H1 (cell line): ENCODE results near the gene SLC9C1. TPM values are rescaled to one million over a fixed set of nuclear protein-coding genes. Genes with fewer than 3 reads are reported as not detected.

Source experiments
- CTCF ChIA-PET: fragments of 300-600 bp; sonication (Branson Sonifier 250); formaldehyde crosslinking; loops from one replicate; lab custom pipeline; 2021; ENCODE audit not compliant: partially characterized antibody; lab: Charles Lee
- POLR2A ChIA-PET: fragments of 300-600 bp; sonication (Branson Sonifier 250); formaldehyde crosslinking; loops from one replicate; lab custom pipeline; 2021; ENCODE audit warnings: inconsistent platforms; ENCODE audit not compliant: partially characterized antibody; lab: Charles Lee
- DNase-seq, 2 experiments: peaks; one replicate each; pipeline versions ENCODE4 v3.0.0 to v3.0.0-alpha.2; 2010 to 2022; ENCODE audit warnings: low spot score in 2 of 2, low read depth in 1 of 2, mixed read lengths in 1 of 2
- FAIRE-seq: peaks from 2 replicates; lab custom pipeline; 2011; peaks lifted over from hg19 to GRCh38; lab: Jason Lieb, UNC
- H2AFZ ChIP-seq: 2 replicates; pipeline ENCODE4 v1.8.1; 2012; ENCODE audit warnings: low read length, inconsistent platforms
- H2AK5ac ChIP-seq: 2 replicates; pipeline ENCODE4 v1.6.1; 2013; ENCODE audit warnings: low read depth, low read length
- H2BK120ac ChIP-seq: replicated peaks from 2 replicates; pipeline ENCODE3; 2013; ENCODE audit warnings: low read depth, low read length, inconsistent platforms
- H2BK12ac ChIP-seq: 2 replicates; pipeline ENCODE4 v1.6.1; 2013; ENCODE audit warnings: low read depth, low read length
- H2BK15ac ChIP-seq: 2 replicates; pipeline ENCODE4 v1.6.1; 2013; ENCODE audit warnings: low read length
- H2BK20ac ChIP-seq: 2 replicates; pipeline ENCODE4 v1.6.1; 2013; ENCODE audit warnings: low read length
- H2BK5ac ChIP-seq: 2 replicates; pipeline ENCODE4 v1.6.1; 2013; ENCODE audit warnings: low read depth, low read length
- H3K14ac ChIP-seq: 2 replicates; pipeline ENCODE4 v1.6.1; 2013; ENCODE audit warnings: inconsistent platforms; ENCODE audit not compliant: insufficient read length
- H3K18ac ChIP-seq: 2 replicates; pipeline ENCODE4 v1.6.1; 2013; ENCODE audit warnings: low read length; ENCODE audit errors: extremely low read depth
- H3K23ac ChIP-seq: 2 replicates; pipeline ENCODE4 v1.6.1; 2013; ENCODE audit warnings: inconsistent platforms; ENCODE audit not compliant: insufficient read length
- H3K23me2 ChIP-seq: 2 replicates; pipeline ENCODE4 v1.6.1; 2013; ENCODE audit warnings: low read depth, low read length
- H3K27ac ChIP-seq: 2 replicates; pipeline ENCODE4 v1.6.1; 2011; ENCODE audit warnings: low read depth, low read length, inconsistent platforms
- H3K27me3 ChIP-seq, 4 experiments: replicated peaks in 1 of 4; 1 replicate in 1 of 4; 2 replicates in 3 of 4; pipeline versions ENCODE4 v1.6.1 to v1.8.1; 2011 to 2013; ENCODE audit warnings: low read length in 3 of 4, mild to moderate bottlenecking in 3 of 4, inconsistent platforms in 2 of 4, mixed read lengths in 2 of 4, moderate library complexity in 1 of 4; ENCODE audit not compliant: control insufficient read depth in 3 of 4, insufficient read depth in 3 of 4; ENCODE audit errors: extremely low read depth in 1 of 4
- H3K36me3 ChIP-seq, 4 experiments: 2 replicates each; pipeline versions ENCODE4 v1.6.1 to v1.8.1; 2011 to 2013; ENCODE audit warnings: mild to moderate bottlenecking in 4 of 4, low read length in 3 of 4, moderate library complexity in 2 of 4, control low read depth in 1 of 4, inconsistent platforms in 1 of 4; ENCODE audit not compliant: insufficient read depth in 4 of 4, control insufficient read depth in 2 of 4
- H3K4ac ChIP-seq: replicated peaks from 2 replicates; pipeline ENCODE3; 2013; ENCODE audit warnings: low read length, low read depth, mixed read lengths, inconsistent platforms; ENCODE audit not compliant: insufficient read length
- H3K4me1 ChIP-seq, 4 experiments: replicated peaks in 1 of 4; 1 replicate in 1 of 4; 2 replicates in 3 of 4; pipeline versions ENCODE4 v1.6.1 to v1.8.1; 2011 to 2013; ENCODE audit warnings: low read length in 3 of 4, inconsistent platforms in 2 of 4, mixed read lengths in 1 of 4; ENCODE audit not compliant: insufficient read depth in 4 of 4, control insufficient read depth in 3 of 4
- H3K4me2 ChIP-seq, 2 experiments: 2 replicates each; pipeline versions ENCODE4 v1.6.1 to v1.8.1; 2011 to 2013; ENCODE audit warnings: low read depth in 2 of 2, low read length in 2 of 2, control low read depth in 1 of 2, inconsistent platforms in 1 of 2, mild to moderate bottlenecking in 1 of 2; ENCODE audit not compliant: insufficient read depth in 1 of 2
- H3K4me3 ChIP-seq, 4 experiments: fragments of 200-600, 300-600 bp in 1 of 4; sonication (generic), shearing (Covaris generic), sonication (Bioruptor Twin) in 1 of 4; 2 replicates each; pipeline versions ENCODE4 v1.5.1 to v1.8.1; 2011 to 2016; ENCODE audit warnings: low read length in 4 of 4, low read depth in 3 of 4, control low read depth in 2 of 4, inconsistent platforms in 2 of 4, mild to moderate bottlenecking in 2 of 4, mixed read lengths in 1 of 4, moderate library complexity in 1 of 4; ENCODE audit not compliant: insufficient read depth in 2 of 4; ENCODE audit errors: extremely low read depth in 1 of 4
- H3K56ac ChIP-seq: replicated peaks from 2 replicates; pipeline ENCODE3; 2013; ENCODE audit warnings: low read depth, mild to moderate bottlenecking, mixed read lengths, low read length, inconsistent platforms; ENCODE audit not compliant: insufficient read length
- H3K79me1 ChIP-seq: 2 replicates; pipeline ENCODE4 v1.6.1; 2013; ENCODE audit warnings: low read depth, low read length, control low read depth
- H3K79me2 ChIP-seq, 2 experiments: 2 replicates each; pipeline versions ENCODE4 v1.6.1 to v1.8.1; 2012 to 2013; ENCODE audit warnings: low read length in 2 of 2, mild to moderate bottlenecking in 2 of 2, inconsistent platforms in 1 of 2; ENCODE audit not compliant: insufficient read depth in 2 of 2, control insufficient read depth in 1 of 2
- H3K9ac ChIP-seq, 4 experiments: replicated peaks in 1 of 4; 1 replicate in 1 of 4; 2 replicates in 3 of 4; pipeline versions ENCODE4 v1.6.1 to v1.8.1; 2011 to 2013; ENCODE audit warnings: low read depth in 3 of 4, low read length in 3 of 4, control low read depth in 2 of 4, mild to moderate bottlenecking in 2 of 4, moderate library complexity in 2 of 4, inconsistent platforms in 1 of 4; ENCODE audit errors: extremely low read depth in 1 of 4
- H3K9me3 ChIP-seq, 2 experiments: 2 replicates each; pipeline versions ENCODE4 v1.6.1 to v1.8.1; 2012 to 2013; ENCODE audit warnings: mild to moderate bottlenecking in 2 of 2, moderate library complexity in 2 of 2, control low read depth in 1 of 2, inconsistent platforms in 1 of 2, low read depth in 1 of 2, low read length in 1 of 2, mixed read lengths in 1 of 2; ENCODE audit not compliant: insufficient read depth in 2 of 2
- H4K20me1 ChIP-seq, 2 experiments: replicated peaks in 1 of 2; 2 replicates each; pipeline versions ENCODE3 to v1.8.1; 2011 to 2013; ENCODE audit warnings: inconsistent platforms in 2 of 2, low read length in 2 of 2, mild to moderate bottlenecking in 1 of 2; ENCODE audit not compliant: insufficient read depth in 2 of 2, control insufficient read depth in 1 of 2
- H4K5ac ChIP-seq: 2 replicates; pipeline ENCODE4 v1.6.1; 2013; ENCODE audit warnings: low read length, low read depth, mixed read lengths, inconsistent platforms; ENCODE audit not compliant: insufficient read length
- H4K8ac ChIP-seq: 2 replicates; pipeline ENCODE4 v1.8.0; 2013; ENCODE audit warnings: mild to moderate bottlenecking, moderate library complexity, low read length, inconsistent platforms; ENCODE audit not compliant: insufficient read depth; ENCODE audit errors: extremely low read depth
- H4K91ac ChIP-seq: replicated peaks from 2 replicates; pipeline ENCODE3; 2013; ENCODE audit warnings: low read length, mixed read lengths, inconsistent platforms; ENCODE audit not compliant: insufficient read length
- RAD21 ChIP-seq, 2 experiments: IDR thresholded peaks in 1 of 2; conservative IDR thresholded peaks in 1 of 2; 2 replicates each; pipeline ENCODE4 v1.6.1; 2011; ENCODE audit warnings: low read depth in 2 of 2, low read length in 2 of 2, improper control_type of control experiment in 1 of 2, inconsistent platforms in 1 of 2, mild to moderate bottlenecking in 1 of 2, moderate library complexity in 1 of 2
- TCF12 ChIP-seq: IDR thresholded peaks from 2 replicates; pipeline ENCODE4 v1.6.1; 2011; ENCODE audit warnings: low read depth, mild to moderate bottlenecking, low read length
- WGBS, 2 experiments: shearing (Covaris generic) in 1 of 2; methylation state at CpG; one replicate each; pipeline versions ENCODE4 v1.1.6 to v1.1.7; 2013 to 2015; ENCODE audit warnings: low lambda C conversion rate in 2 of 2, mixed read lengths in 2 of 2, inconsistent platforms in 1 of 2, low coverage in 1 of 2, missing lambda C conversion rate in 1 of 2; ENCODE audit not compliant: insufficient replicate concordance in 2 of 2, insufficient coverage in 1 of 2, insufficient read length in 1 of 2; ENCODE audit errors: extremely low coverage in 1 of 2, missing lambda C conversion rate in 1 of 2; 5-methylcytosine and 5-hydroxymethylcytosine counted together
- polyA plus RNA-seq, 7 experiments: library from polyadenylated mRNA; depleted of rRNA in 3 of 7; stranded (reverse) in 5 of 7; unstranded in 2 of 7; fragments of >200 nt in 5 of 7; fragments of 200-250 nt in 2 of 7; gene quantifications; 1 replicate in 5 of 7; 2 replicates in 1 of 7; 4 replicates in 1 of 7; pipeline versions ENCODE4 v1.2.1 to v1.2.3, GENCODE V29; 2011 to 2013; ENCODE audit warnings: missing spikeins in 2 of 7, mixed read lengths in 2 of 7
- total RNA-seq: library from RNA; stranded (reverse); fragmentation: NEBNext Ultra II Directional; extraction: Animal tissue kit (Norgen Biotek cat#: 25700); gene quantifications from 2 replicates; pipeline ENCODE4 v1.2.1, GENCODE V29; 2021
- TF ChIP-seq, protein P1 (sequence below), 3 experiments: IDR thresholded peaks; 1 replicate in 2 of 3; 2 replicates in 1 of 3; pipeline versions ENCODE4 v1.5.1 to v1.6.1; 2011; ENCODE audit warnings: low read length in 3 of 3, mild to moderate bottlenecking in 3 of 3, inconsistent platforms in 2 of 3, low read depth in 1 of 3, moderate library complexity in 1 of 3; ENCODE audit not compliant: insufficient read depth in 1 of 3; ENCODE audit errors: control extremely low read depth in 1 of 3
- TF ChIP-seq, protein P2 (sequence below): IDR thresholded peaks from 2 replicates; pipeline ENCODE4 v1.6.1; 2012; ENCODE audit warnings: low read length, inconsistent platforms

SLC9C1 gene
- total and polyA plus RNA-seq, 2 of the 8 experiments (the other 6 are each of a cell fraction or from before 2014, with no cell fraction given), result 0.15 to 0.24 TPM

DNA sequence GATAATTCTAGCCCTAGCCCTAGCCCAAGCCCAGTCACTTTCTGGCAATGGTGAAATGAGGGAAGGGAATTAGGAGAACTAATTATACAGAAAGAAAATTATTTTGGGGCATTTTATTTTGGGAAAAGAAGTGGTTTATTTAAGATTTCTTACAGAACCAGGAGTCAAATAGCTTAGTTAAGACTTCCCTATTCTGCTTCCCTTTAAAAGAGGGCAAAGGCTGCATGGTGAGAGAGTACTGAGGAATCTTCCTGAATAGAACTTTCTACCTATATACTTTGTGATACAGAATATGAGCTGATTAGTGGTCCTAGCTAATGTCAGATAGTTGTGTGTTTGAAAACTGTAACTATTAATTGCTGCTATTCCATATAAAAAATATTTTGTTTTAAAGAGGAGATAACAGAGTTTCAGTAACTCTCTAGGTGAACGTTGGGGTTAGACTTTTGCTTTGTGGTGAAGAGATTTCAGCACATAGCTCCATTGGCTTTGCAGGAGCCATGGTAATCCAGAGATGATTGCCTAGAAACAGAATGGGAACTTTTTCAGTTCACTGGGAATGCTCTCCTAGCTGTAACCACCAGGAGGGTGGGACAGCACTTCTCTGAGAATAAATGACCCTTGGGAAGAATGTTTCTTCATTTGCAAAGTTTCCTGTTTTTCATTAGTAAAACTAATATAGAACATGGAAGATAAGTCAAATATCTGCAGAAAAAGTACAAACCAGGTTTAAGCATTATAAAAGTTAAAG is 155.6 kb downstream of the SLC9C1 start:
- Histone ChIP-seq H3K9ac (no peak overlapping the region), H3K23ac (no peak overlapping the region), H3K27me3 (no peaks in the 10 kb centered on the region), H3K4me3 (no peak overlapping the region), H2BK5ac (no peak overlapping the region), H2AFZ (no peak overlapping the region), H3K4me1 (peaks cover 1 to 8% (median 3%) of the 10 kb centered on the region in 4 experiments; a peak in 4 of 7 replicates), H3K14ac (no peak overlapping the region), H3K18ac (no peak overlapping the region), H3K36me3 (no peaks in the 10 kb centered on the region), H3K79me1 (no peaks in the 10 kb centered on the region), H3K56ac (no peak overlapping the region), H3K9me3 (no peaks in the 10 kb centered on the region), H2BK120ac (no peak overlapping the region), H4K5ac (no peak overlapping the region), H2BK20ac (no peak overlapping the region), H2AK5ac (no peak overlapping the region), H2BK15ac (no peak overlapping the region), H3K4ac (no peak overlapping the region), H3K27ac (no peak overlapping the region), H4K20me1 (no peaks in the 10 kb centered on the region), H4K8ac (no peak overlapping the region), H3K23me2 (no peaks in the 10 kb centered on the region), H3K4me2 (no peak overlapping the region), H2BK12ac (no peak overlapping the region), H3K79me2 (no peaks in the 10 kb centered on the region), H4K91ac (no peak overlapping the region)
- FAIRE-seq (no peak), DNase-seq (no peak)
- TF ChIP-seq TCF12 (no peak), RAD21 (IDR thresholded peaks at IDR 0.05 in 1 of 2, conservative IDR thresholded peaks at IDR 0.05 in 1 of 2; ENCODE audit: low read depth in 2 of 2, low read length in 2 of 2) (0 out of 4 replicates have a peak, but pooled peaks of 1 of the 2 experiments have one; percentile 14)
- TF ChIP-seq, protein P1, sequence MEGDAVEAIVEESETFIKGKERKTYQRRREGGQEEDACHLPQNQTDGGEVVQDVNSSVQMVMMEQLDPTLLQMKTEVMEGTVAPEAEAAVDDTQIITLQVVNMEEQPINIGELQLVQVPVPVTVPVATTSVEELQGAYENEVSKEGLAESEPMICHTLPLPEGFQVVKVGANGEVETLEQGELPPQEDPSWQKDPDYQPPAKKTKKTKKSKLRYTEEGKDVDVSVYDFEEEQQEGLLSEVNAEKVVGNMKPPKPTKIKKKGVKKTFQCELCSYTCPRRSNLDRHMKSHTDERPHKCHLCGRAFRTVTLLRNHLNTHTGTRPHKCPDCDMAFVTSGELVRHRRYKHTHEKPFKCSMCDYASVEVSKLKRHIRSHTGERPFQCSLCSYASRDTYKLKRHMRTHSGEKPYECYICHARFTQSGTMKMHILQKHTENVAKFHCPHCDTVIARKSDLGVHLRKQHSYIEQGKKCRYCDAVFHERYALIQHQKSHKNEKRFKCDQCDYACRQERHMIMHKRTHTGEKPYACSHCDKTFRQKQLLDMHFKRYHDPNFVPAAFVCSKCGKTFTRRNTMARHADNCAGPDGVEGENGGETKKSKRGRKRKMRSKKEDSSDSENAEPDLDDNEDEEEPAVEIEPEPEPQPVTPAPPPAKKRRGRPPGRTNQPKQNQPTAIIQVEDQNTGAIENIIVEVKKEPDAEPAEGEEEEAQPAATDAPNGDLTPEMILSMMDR (IDR thresholded peaks at IDR 0.05; ENCODE audit: control extremely low read depth in 1 of 3, insufficient read depth in 1 of 3, low read depth in 1 of 3, low read length in 3 of 3), result peak in 1 of 3 experiments; percentile 8; a peak in 1 of 4 replicates
- TF ChIP-seq, protein P2, sequence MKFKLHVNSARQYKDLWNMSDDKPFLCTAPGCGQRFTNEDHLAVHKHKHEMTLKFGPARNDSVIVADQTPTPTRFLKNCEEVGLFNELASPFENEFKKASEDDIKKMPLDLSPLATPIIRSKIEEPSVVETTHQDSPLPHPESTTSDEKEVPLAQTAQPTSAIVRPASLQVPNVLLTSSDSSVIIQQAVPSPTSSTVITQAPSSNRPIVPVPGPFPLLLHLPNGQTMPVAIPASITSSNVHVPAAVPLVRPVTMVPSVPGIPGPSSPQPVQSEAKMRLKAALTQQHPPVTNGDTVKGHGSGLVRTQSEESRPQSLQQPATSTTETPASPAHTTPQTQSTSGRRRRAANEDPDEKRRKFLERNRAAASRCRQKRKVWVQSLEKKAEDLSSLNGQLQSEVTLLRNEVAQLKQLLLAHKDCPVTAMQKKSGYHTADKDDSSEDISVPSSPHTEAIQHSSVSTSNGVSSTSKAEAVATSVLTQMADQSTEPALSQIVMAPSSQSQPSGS, result no peak
- 81% methylated on average over 1 of the region's 1 CpG; no CpG with 5 or more reads in 1 of the 2 experiments for WGBS, 2 experiments
- ChIA-PET POLR2A (no interaction called here), CTCF (interaction anchor here (0.6 to 3.7 kb wide), 29 partner anchors 9 to 533 kb away, joined by 3 to 29 read pairs (median 5); partner anchors contain the start of genes CD200 and SLC9C1)
